H9 (cell line): ENCODE data around the gene SLC24A3. TPM values are rescaled to one million over a fixed set of nuclear protein-coding genes. Genes with fewer than 3 reads are reported as not detected.

Experiments used
- DNase-seq: peaks from one replicate; pipeline ENCODE4 v3.0.0-alpha.2; 2017
- H2AFZ ChIP-seq: one replicate; pipeline ENCODE4 v1.6.1; 2013; ENCODE audit warnings: mild to moderate bottlenecking, low read length, control low read depth, moderate library complexity
- H2AK5ac ChIP-seq: 2 replicates; pipeline ENCODE4 v1.6.1; 2013; ENCODE audit warnings: low read length, control low read depth, mixed read lengths; ENCODE audit not compliant: insufficient read length
- H2BK120ac ChIP-seq: one replicate; pipeline ENCODE4 v1.6.1; 2013; ENCODE audit warnings: low read depth, mild to moderate bottlenecking, low read length, control low read depth, inconsistent platforms; ENCODE audit not compliant: poor library complexity, severe bottlenecking
- H2BK12ac ChIP-seq: 2 replicates; pipeline ENCODE4 v1.6.1; 2013; ENCODE audit warnings: low read length, control low read depth, mixed read lengths, low read depth; ENCODE audit not compliant: insufficient read length
- H2BK15ac ChIP-seq: 2 replicates; pipeline ENCODE4 v1.6.1; 2013; ENCODE audit warnings: low read depth, low read length, control low read depth
- H2BK20ac ChIP-seq: one replicate; pipeline ENCODE4 v1.6.1; 2013; ENCODE audit warnings: low read depth, mild to moderate bottlenecking, low read length, control low read depth, inconsistent platforms; ENCODE audit not compliant: poor library complexity, severe bottlenecking
- H2BK5ac ChIP-seq: 2 replicates; pipeline ENCODE4 v1.6.1; 2013; ENCODE audit warnings: low read length, control low read depth, mixed read lengths; ENCODE audit not compliant: insufficient read length
- H3K14ac ChIP-seq: 2 replicates; pipeline ENCODE4 v1.6.1; 2013; ENCODE audit warnings: low read length, control low read depth; ENCODE audit not compliant: insufficient read depth
- H3K18ac ChIP-seq: 2 replicates; pipeline ENCODE4 v1.6.1; 2013; ENCODE audit warnings: low read depth, mild to moderate bottlenecking, mixed read lengths, low read length, control low read depth; ENCODE audit not compliant: insufficient read length
- H3K23ac ChIP-seq: 2 replicates; pipeline ENCODE4 v1.6.1; 2013; ENCODE audit warnings: low read length, control low read depth, mixed read lengths, low read depth; ENCODE audit not compliant: insufficient read length
- H3K23me2 ChIP-seq: 2 replicates; pipeline ENCODE4 v1.6.1; 2013; ENCODE audit warnings: low read depth, mild to moderate bottlenecking, mixed read lengths, low read length, control low read depth; ENCODE audit not compliant: insufficient read length, poor library complexity, severe bottlenecking
- H3K27ac ChIP-seq: 2 replicates; pipeline ENCODE4 v1.5.1; 2013; ENCODE audit warnings: low read length, control low read depth, mixed read lengths, low read depth; ENCODE audit not compliant: insufficient read length
- H3K27me3 ChIP-seq: 2 replicates; pipeline ENCODE4 v1.6.1; 2013; ENCODE audit warnings: low read length, control low read depth, inconsistent platforms; ENCODE audit not compliant: insufficient read depth
- H3K4ac ChIP-seq: 2 replicates; pipeline ENCODE4 v1.6.1; 2013; ENCODE audit warnings: low read depth, mild to moderate bottlenecking, control low read depth, inconsistent platforms, low read length, moderate library complexity
- H3K4me1 ChIP-seq: 2 replicates; pipeline ENCODE4 v1.6.1; 2013; ENCODE audit warnings: low read length, control low read depth, inconsistent platforms; ENCODE audit not compliant: insufficient read depth
- H3K4me2 ChIP-seq: 2 replicates; pipeline ENCODE4 v1.6.1; 2013; ENCODE audit warnings: low read length, control low read depth, mixed read lengths; ENCODE audit not compliant: insufficient read length, insufficient read depth
- H3K56ac ChIP-seq: 2 replicates; pipeline ENCODE4 v1.6.1; 2013; ENCODE audit warnings: low read depth, mild to moderate bottlenecking, mixed read lengths, low read length, control low read depth; ENCODE audit not compliant: insufficient read length
- H3K79me1 ChIP-seq: 2 replicates; pipeline ENCODE4 v1.6.1; 2013; ENCODE audit warnings: low read depth, mild to moderate bottlenecking, moderate library complexity, low read length, control low read depth, inconsistent platforms; ENCODE audit not compliant: insufficient read depth, poor library complexity, severe bottlenecking
- H3K79me2 ChIP-seq: 2 replicates; pipeline ENCODE4 v1.6.1; 2013; ENCODE audit warnings: low read length, control low read depth, inconsistent platforms; ENCODE audit not compliant: insufficient read depth
- H3K9ac ChIP-seq: 2 replicates; pipeline ENCODE4 v1.6.1; 2013; ENCODE audit warnings: low read length, control low read depth, mixed read lengths; ENCODE audit not compliant: insufficient read length; ENCODE audit errors: extremely low read depth
- H3K9me3 ChIP-seq: one replicate; pipeline ENCODE4 v1.6.1; 2013; ENCODE audit warnings: low read depth, low read length, inconsistent platforms; ENCODE audit not compliant: control insufficient read depth
- H3T11ph ChIP-seq: one replicate; pipeline ENCODE4 v1.6.1; 2013; ENCODE audit warnings: mild to moderate bottlenecking, low read length, control low read depth, inconsistent platforms
- H4K20me1 ChIP-seq: one replicate; pipeline ENCODE4 v1.6.1; 2013; ENCODE audit not compliant: control insufficient read depth, insufficient read length, insufficient read depth
- H4K5ac ChIP-seq: 2 replicates; pipeline ENCODE4 v1.6.1; 2013; ENCODE audit warnings: low read depth, mild to moderate bottlenecking, mixed read lengths, low read length, control low read depth; ENCODE audit not compliant: insufficient read length
- H4K8ac ChIP-seq: replicated peaks from 2 replicates; pipeline ENCODE4 v1.6.1; 2013; ENCODE audit warnings: low read length, control low read depth, mixed read lengths, low read depth; ENCODE audit not compliant: insufficient read length
- H4K91ac ChIP-seq: 2 replicates; pipeline ENCODE4 v1.6.1; 2013; ENCODE audit warnings: low read depth, mild to moderate bottlenecking, moderate library complexity, mixed read lengths, low read length, control low read depth; ENCODE audit not compliant: insufficient read length
- H3K27ac Mint-ChIP-seq, 3 experiments: 2 replicates in 2 of 3; 3 replicates in 1 of 3; pipeline ENCODE4 v1.8.0; 2020 to 2021; ENCODE audit warnings: mixed read lengths in 3 of 3, mild to moderate bottlenecking in 1 of 3, moderate library complexity in 1 of 3
- H3K27me3 Mint-ChIP-seq: 2 replicates; pipeline ENCODE4 v1.8.0; 2021; ENCODE audit warnings: low read depth, mild to moderate bottlenecking, moderate library complexity, mixed read lengths
- H3K36me3 Mint-ChIP-seq, 3 experiments: 2 replicates in 2 of 3; 3 replicates in 1 of 3; pipeline ENCODE4 v1.8.0; 2020 to 2021; ENCODE audit warnings: low read depth in 3 of 3, mixed read lengths in 3 of 3; ENCODE audit not compliant: insufficient read depth in 1 of 3
- H3K4me1 Mint-ChIP-seq, 2 experiments: 2 replicates each; pipeline ENCODE4 v1.8.0; 2020; ENCODE audit warnings: mixed read lengths in 2 of 2
- H3K4me3 Mint-ChIP-seq, 2 experiments: 2 replicates in 1 of 2; 3 replicates in 1 of 2; pipeline ENCODE4 v1.8.0; 2020 to 2021; ENCODE audit warnings: mild to moderate bottlenecking in 2 of 2, mixed read lengths in 2 of 2, moderate library complexity in 1 of 2
- H3K9me3 Mint-ChIP-seq, 2 experiments: 2 replicates in 1 of 2; 3 replicates in 1 of 2; pipeline ENCODE4 v1.8.0; 2020; ENCODE audit warnings: mild to moderate bottlenecking in 2 of 2, mixed read lengths in 2 of 2, moderate library complexity in 1 of 2
- WGBS: extraction: QIAGEN DNeasy Blood & Tissue Kit; methylation state at CpG from one replicate; pipeline ENCODE4 v1.1.7; 2013; ENCODE audit warnings: missing lambda C conversion rate, low lambda C conversion rate, mixed read lengths; ENCODE audit not compliant: insufficient read length; ENCODE audit errors: extremely low coverage; 5-methylcytosine and 5-hydroxymethylcytosine counted together
- total RNA-seq: library from RNA; stranded (reverse); gene quantifications from 2 replicates; pipeline ENCODE4 v1.2.1, GENCODE V29; 2021
- TF ChIP-seq, protein P1 (sequence below): fragments of 200-600 bp; sonication (generic); conservative IDR thresholded peaks from 3 replicates; pipeline ENCODE4 v1.8.0; 2021; ENCODE audit warnings: antibody characterized with exemption, mild to moderate bottlenecking

Gene SLC24A3
- total RNA-seq, 1 experiment from 2014 or later: 0.83 TPM

DNA sequence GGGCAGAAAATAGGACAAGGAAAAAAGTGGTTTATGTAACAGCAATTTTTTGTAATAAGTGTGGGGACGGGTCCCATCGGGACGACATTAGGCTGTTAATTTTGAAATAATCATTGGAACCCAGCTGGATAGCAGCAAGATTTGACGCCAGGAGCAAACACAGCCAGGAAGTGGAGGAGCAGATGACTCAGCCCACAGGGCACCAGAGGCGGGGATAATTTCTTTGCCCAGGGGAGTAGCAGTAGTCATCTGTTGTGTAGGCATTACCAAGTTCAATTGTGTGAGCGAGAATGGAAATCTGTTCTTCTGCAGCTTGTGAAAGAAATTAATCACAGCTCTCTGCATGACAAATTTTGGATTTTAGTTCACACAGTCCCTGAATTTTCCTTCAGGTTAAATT is 523.0 kb downstream of the SLC24A3 start:
- Histone ChIP-seq H2BK120ac (no peak overlapping the region), H3K27ac (no peak overlapping the region), H3K9me3 (no peaks in the 10 kb centered on the region), H2BK5ac (no peak overlapping the region), H2AK5ac (no peak overlapping the region), H2AFZ (no peak overlapping the region), H2BK12ac (no peak overlapping the region), H3K4ac (no peak overlapping the region), H2BK20ac (no peak overlapping the region), H3K4me1 (no peaks in the 10 kb centered on the region), H2BK15ac (no peak overlapping the region), H3K56ac (no peak overlapping the region), H4K8ac (no peak overlapping the region), H3K27me3 (no peaks in the 10 kb centered on the region), H3K23ac (no peak overlapping the region), H3K18ac (no peak overlapping the region), H3K23me2 (no peaks in the 10 kb centered on the region), H4K20me1 (no peaks in the 10 kb centered on the region), H3K9ac (no peak overlapping the region), H3K14ac (no peak overlapping the region), H3T11ph (no peak overlapping the region), H4K5ac (no peak overlapping the region), H3K79me1 (no peaks in the 10 kb centered on the region), H3K4me2 (no peak overlapping the region), H3K79me2 (no peaks in the 10 kb centered on the region), H4K91ac (no peak overlapping the region)
- TF ChIP-seq, protein P1, sequence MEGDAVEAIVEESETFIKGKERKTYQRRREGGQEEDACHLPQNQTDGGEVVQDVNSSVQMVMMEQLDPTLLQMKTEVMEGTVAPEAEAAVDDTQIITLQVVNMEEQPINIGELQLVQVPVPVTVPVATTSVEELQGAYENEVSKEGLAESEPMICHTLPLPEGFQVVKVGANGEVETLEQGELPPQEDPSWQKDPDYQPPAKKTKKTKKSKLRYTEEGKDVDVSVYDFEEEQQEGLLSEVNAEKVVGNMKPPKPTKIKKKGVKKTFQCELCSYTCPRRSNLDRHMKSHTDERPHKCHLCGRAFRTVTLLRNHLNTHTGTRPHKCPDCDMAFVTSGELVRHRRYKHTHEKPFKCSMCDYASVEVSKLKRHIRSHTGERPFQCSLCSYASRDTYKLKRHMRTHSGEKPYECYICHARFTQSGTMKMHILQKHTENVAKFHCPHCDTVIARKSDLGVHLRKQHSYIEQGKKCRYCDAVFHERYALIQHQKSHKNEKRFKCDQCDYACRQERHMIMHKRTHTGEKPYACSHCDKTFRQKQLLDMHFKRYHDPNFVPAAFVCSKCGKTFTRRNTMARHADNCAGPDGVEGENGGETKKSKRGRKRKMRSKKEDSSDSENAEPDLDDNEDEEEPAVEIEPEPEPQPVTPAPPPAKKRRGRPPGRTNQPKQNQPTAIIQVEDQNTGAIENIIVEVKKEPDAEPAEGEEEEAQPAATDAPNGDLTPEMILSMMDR: no peak
- Mint-ChIP-seq H3K4me3 (no peak overlapping the region), H3K27ac (peak overlapping the region in 1 of 3 experiments; percentile 50; a peak in 1 of 7 replicates), H3K9me3 (no peaks in the 10 kb centered on the region), H3K36me3 (no peaks in the 10 kb centered on the region), H3K27me3 (peaks cover 2% of the 10 kb centered on the region; the same call in 1 of the 2 replicates), H3K4me1 (peaks cover 8 to 11% of the 10 kb centered on the region in 2 experiments)
- no CpG with 5 or more reads among the region's 6 CpGs for WGBS
- DNase-seq: peak; percentile 48
